K562 (cell line): ENCODE results near the gene UBE2I. TPM values are rescaled to one million over a fixed set of nuclear protein-coding genes. Genes with fewer than 3 reads are reported as not detected.
A peak's percentile ranks its signal among the peaks of the same experiment; 100 is the strongest.

Experiments used
- AFF4 ChIP-seq: sonication (generic); formaldehyde crosslinking; IDR thresholded peaks from 2 replicates; pipeline ENCODE4 v1.8.0; 2023; ENCODE audit warnings: mild to moderate bottlenecking, missing genetic modification reagents
- BMI1 ChIP-seq: fragments of 150-350 bp; IDR thresholded peaks from 2 replicates; pipeline ENCODE4 v1.6.1; 2014; ENCODE audit warnings: low read length
- CHD2 ChIP-seq: IDR thresholded peaks from 2 replicates; pipeline ENCODE4 v1.6.1; 2011; ENCODE audit warnings: low read depth, low read length
- CREB3 ChIP-seq: fragments of 450-650 bp; conservative IDR thresholded peaks from 2 replicates; pipeline ENCODE4 v1.6.1; 2016; ENCODE audit warnings: missing genetic modification characterization, low read depth, mild to moderate bottlenecking, missing compliant biosample characterization, moderate library complexity
- FOXA1 ChIP-seq: fragments of 450-650 bp; IDR thresholded peaks from 2 replicates; pipeline ENCODE4 v1.6.1; 2016; ENCODE audit warnings: mild to moderate bottlenecking, borderline replicate concordance
- HDGF ChIP-seq: fragments of 450-650 bp; IDR thresholded peaks from 2 replicates; pipeline ENCODE4 v1.6.1; 2016
- MAZ ChIP-seq, 2 experiments: fragments of 450-650 bp in 1 of 2; sonication (generic) in 1 of 2; formaldehyde crosslinking; IDR thresholded peaks in 1 of 2; conservative IDR thresholded peaks in 1 of 2; 2 replicates each; pipeline versions ENCODE4 v1.4.0 to v1.5.0; 2020; ENCODE audit warnings: mild to moderate bottlenecking in 1 of 2, missing genetic modification reagents in 1 of 2
- PTRF ChIP-seq: fragments of 450-650 bp; IDR thresholded peaks from 2 replicates; pipeline ENCODE4 v1.6.1; 2016; ENCODE audit warnings: mild to moderate bottlenecking, missing genetic modification characterization, missing compliant biosample characterization
- RBM22 ChIP-seq: fragments of 200-400 bp; formaldehyde crosslinking; IDR thresholded peaks from 2 replicates; pipeline ENCODE4 v1.6.1; 2018; ENCODE audit warnings: low read length, low read depth; ENCODE audit not compliant: poor library complexity, severe bottlenecking
- SIRT6 ChIP-seq: IDR thresholded peaks from one replicate; pipeline ENCODE4 v1.6.1; 2012; ENCODE audit warnings: low read depth, mild to moderate bottlenecking, control low read depth, inconsistent platforms, low read length, moderate library complexity
- SLC30A9 ChIP-seq: fragments of 250-450 bp; sonication (Bioruptor Pico); IDR thresholded peaks from 2 replicates; pipeline ENCODE4 v1.8.0; 2022; ENCODE audit warnings: mild to moderate bottlenecking, moderate library complexity
- SPI1 ChIP-seq: IDR thresholded peaks from 2 replicates; pipeline ENCODE4 v1.6.1; 2011; ENCODE audit warnings: low read depth, low read length, control low read depth, borderline replicate concordance
- TARDBP ChIP-seq: fragments of 450-650 bp; IDR thresholded peaks from 2 replicates; pipeline ENCODE4 v1.6.1; 2016
- ZBTB17 ChIP-seq: fragments of 450-650 bp; formaldehyde crosslinking; IDR thresholded peaks from 2 replicates; pipeline ENCODE4 v1.4.0; 2020; ENCODE audit warnings: mild to moderate bottlenecking
- ZBTB9 ChIP-seq: fragments of 450-650 bp; formaldehyde crosslinking; IDR thresholded peaks from 2 replicates; pipeline ENCODE4 v1.4.0; 2020; ENCODE audit warnings: mild to moderate bottlenecking, moderate library complexity
- ZNF311 ChIP-seq: fragments of 250-450 bp; sonication (Bioruptor Pico); IDR thresholded peaks from 2 replicates; pipeline ENCODE4 v1.4.0; 2020; ENCODE audit warnings: mild to moderate bottlenecking, moderate library complexity
- polyA plus RNA-seq, 8 experiments: library from polyadenylated mRNA; depleted of rRNA in 4 of 8; stranded (reverse) in 5 of 8; unstranded in 3 of 8; fragments of >200 nt; fragmentation: Nextera tagmentation in 2 of 8; fragmentation: Illumina TruSeq in 1 of 8; extraction: Ambion mirVana in 2 of 8; extraction: Trizol in 1 of 8; gene quantifications; 2 replicates each; pipeline versions ENCODE4 v1.2.1 to v1.2.3, GENCODE V29; 2011 to 2014; ENCODE audit warnings: inconsistent platforms in 1 of 8, missing spikeins in 1 of 8
- total RNA-seq, 7 experiments: library from RNA; depleted of rRNA in 6 of 7; stranded (reverse); fragments of >200 nt in 6 of 7; fragmentation: Illumina TruSeq in 2 of 7; extraction: Trizol in 2 of 7; gene quantifications; 2 replicates each; pipeline versions ENCODE4 v1.2.1 to v1.2.3, GENCODE V29; 2011 to 2021; ENCODE audit warnings: low replicate concordance in 1 of 7
- TF ChIP-seq, protein P1 (sequence below): fragments of 450-650 bp; IDR thresholded peaks from 2 replicates; pipeline ENCODE4 v1.6.1; 2018; ENCODE audit warnings: mild to moderate bottlenecking, low read depth; ENCODE audit not compliant: partially characterized antibody
- TF ChIP-seq, protein P2 (sequence below): sonication (generic); formaldehyde crosslinking; IDR thresholded peaks from 2 replicates; pipeline ENCODE4 v1.8.1; 2023; ENCODE audit warnings: mild to moderate bottlenecking, missing genetic modification reagents

The UBE2I gene
- total and polyA plus RNA-seq, 9 of the 15 experiments (the other 6 are each of a cell fraction or from before 2014, with no cell fraction given): 36.6 to 254 (median 104) TPM

DNA sequence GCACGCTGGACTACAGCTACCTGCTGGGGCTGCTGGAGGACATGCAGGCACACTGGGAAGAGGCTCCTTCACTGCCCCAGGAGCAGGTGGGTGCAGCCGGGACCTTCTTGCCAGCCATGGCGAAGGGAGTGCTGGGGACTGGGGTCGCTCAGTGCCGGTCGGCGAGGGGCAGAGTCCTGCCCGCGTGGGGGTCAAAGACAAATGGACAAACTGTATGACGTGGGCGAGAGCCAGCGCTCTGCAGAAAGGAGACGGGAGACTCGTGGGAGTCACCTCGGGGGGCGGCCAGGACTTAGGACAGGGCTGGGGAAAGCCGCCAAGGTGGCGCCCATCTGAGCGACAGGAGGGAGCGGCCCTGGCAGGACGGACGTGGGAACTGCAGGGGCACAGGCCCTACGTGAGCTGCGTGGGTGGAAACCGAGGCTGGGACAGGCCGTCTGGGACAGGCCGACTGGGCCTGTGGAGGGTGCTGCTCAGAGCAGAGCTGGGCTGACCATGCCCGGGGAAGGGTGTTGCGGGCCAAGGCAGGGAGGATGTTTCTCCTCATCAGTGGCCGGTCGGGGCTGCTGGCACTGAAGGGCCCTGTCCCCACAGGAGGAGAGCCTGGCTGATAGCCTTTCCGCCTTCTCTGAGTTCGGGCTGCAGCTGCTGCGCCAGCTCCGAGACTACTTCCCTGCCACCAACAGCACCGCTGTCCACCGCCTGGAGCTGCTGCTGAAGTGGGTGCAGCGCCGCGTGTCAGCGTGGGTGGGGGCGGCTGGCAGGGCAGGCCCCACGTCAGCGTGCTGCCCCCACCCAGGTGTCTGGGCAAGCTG is 34.2 kb downstream of the UBE2I start (continued):
- TF ChIP-seq CREB3 (tag): no peak
- no peak for TF ChIP-seq HDGF
- no peak for TF ChIP-seq ZBTB9 (CRISPR knock-in tag)
- TF ChIP-seq, protein P1, sequence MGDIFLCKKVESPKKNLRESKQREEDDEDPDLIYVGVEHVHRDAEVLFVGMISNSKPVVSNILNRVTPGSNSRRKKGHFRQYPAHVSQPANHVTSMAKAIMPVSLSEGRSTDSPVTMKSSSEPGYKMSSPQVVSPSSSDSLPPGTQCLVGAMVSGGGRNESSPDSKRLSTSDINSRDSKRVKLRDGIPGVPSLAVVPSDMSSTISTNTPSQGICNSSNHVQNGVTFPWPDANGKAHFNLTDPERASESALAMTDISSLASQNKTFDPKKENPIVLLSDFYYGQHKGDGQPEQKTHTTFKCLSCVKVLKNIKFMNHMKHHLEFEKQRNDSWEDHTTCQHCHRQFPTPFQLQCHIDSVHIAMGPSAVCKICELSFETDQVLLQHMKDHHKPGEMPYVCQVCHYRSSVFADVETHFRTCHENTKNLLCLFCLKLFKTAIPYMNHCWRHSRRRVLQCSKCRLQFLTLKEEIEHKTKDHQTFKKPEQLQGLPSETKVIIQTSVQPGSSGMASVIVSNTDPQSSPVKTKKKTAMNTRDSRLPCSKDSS: no peak
- no peak for TF ChIP-seq SPI1
- 0 out of 2 replicates have a peak, but pooled peaks have one; percentile 20 for TF ChIP-seq ZBTB17 (CRISPR knock-in tag)
- TF ChIP-seq BMI1: no peak
- 0 out of 4 replicates have a peak, but pooled peaks of 1 of the 2 experiments have one; percentile 5 for TF ChIP-seq MAZ (CRISPR knock-in tag; conservative IDR thresholded peaks at IDR 0.05 in 1 of 2, IDR thresholded peaks at IDR 0.05 in 1 of 2)
- no peak for TF ChIP-seq TARDBP
- TF ChIP-seq SIRT6: no peak
- no peak for TF ChIP-seq CHD2
- no peak for TF ChIP-seq SLC30A9
- TF ChIP-seq FOXA1: no peak
- TF ChIP-seq PTRF (tag): no peak
- TF ChIP-seq ZNF311 (CRISPR knock-in tag): no peak
- no peak for TF ChIP-seq RBM22
- TF ChIP-seq AFF4 (CRISPR knock-in tag): no peak
- TF ChIP-seq, protein P2, sequence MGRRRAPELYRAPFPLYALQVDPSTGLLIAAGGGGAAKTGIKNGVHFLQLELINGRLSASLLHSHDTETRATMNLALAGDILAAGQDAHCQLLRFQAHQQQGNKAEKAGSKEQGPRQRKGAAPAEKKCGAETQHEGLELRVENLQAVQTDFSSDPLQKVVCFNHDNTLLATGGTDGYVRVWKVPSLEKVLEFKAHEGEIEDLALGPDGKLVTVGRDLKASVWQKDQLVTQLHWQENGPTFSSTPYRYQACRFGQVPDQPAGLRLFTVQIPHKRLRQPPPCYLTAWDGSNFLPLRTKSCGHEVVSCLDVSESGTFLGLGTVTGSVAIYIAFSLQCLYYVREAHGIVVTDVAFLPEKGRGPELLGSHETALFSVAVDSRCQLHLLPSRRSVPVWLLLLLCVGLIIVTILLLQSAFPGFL: no peak
